HFFc6 (cell line): ENCODE measurements around the gene ARHGAP4. TPM values are rescaled to one million over a fixed set of nuclear protein-coding genes. Genes with fewer than 3 reads are reported as not detected.

ENCODE experiments used
- DNase-seq: peaks from one replicate; pipeline ENCODE4 v3.0.0-alpha.2; 2018
- H3K27ac Mint-ChIP-seq: 2 replicates; pipeline ENCODE4 v1.8.0; 2020; ENCODE audit warnings: mild to moderate bottlenecking, mixed read lengths
- H3K27me3 Mint-ChIP-seq: 2 replicates; pipeline ENCODE4 v1.8.0; 2021; ENCODE audit warnings: mild to moderate bottlenecking, moderate library complexity, mixed read lengths; ENCODE audit not compliant: insufficient read depth
- H3K36me3 Mint-ChIP-seq: 2 replicates; pipeline ENCODE4 v1.8.0; 2021; ENCODE audit warnings: low read depth, mixed read lengths
- H3K4me1 Mint-ChIP-seq: 2 replicates; pipeline ENCODE4 v1.8.0; 2020; ENCODE audit warnings: low read depth, mixed read lengths
- H3K4me3 Mint-ChIP-seq: 2 replicates; pipeline ENCODE4 v1.8.0; 2020; ENCODE audit warnings: mild to moderate bottlenecking, moderate library complexity, mixed read lengths
- H3K9me3 Mint-ChIP-seq: 2 replicates; pipeline ENCODE4 v1.8.0; 2020; ENCODE audit warnings: mild to moderate bottlenecking, mixed read lengths
- CTCF ChIP-seq: fragments of 200-600 bp; sonication (generic); IDR thresholded peaks from 2 replicates; pipeline ENCODE4 v1.5.0; 2021; ENCODE audit warnings: antibody characterized with exemption, mild to moderate bottlenecking
- total RNA-seq, 6 experiments: library from RNA; stranded (reverse); fragmentation: NEBNext Ultra II Directional; extraction: Animal tissue kit (Norgen Biotek cat#: 25700); gene quantifications; 2 replicates in 1 of 6; 3 replicates in 5 of 6; pipeline ENCODE4 v1.2.3, GENCODE V29; 2021

Gene ARHGAP4
- total RNA-seq, 6 experiments from 2014 or later: 0.18 to 0.63 (median 0.48) TPM

GRCh38 chrX:153966283-153966688, 40.2 kb upstream of the ARHGAP4 start:
- peaks cover 8% of the 10 kb centered on the region for H3K36me3 Mint-ChIP-seq
- no peaks in the 10 kb centered on the region for H3K9me3 Mint-ChIP-seq
- H3K27ac Mint-ChIP-seq: peak overlapping the region; percentile 67
- no peak for TF ChIP-seq CTCF
- H3K4me1 Mint-ChIP-seq: peaks cover 26% of the 10 kb centered on the region
- DNase-seq: no peak
- H3K4me3 Mint-ChIP-seq: peak overlapping the region; percentile 34
- H3K27me3 Mint-ChIP-seq: no peaks in the 10 kb centered on the region; the same call in 1 of the 2 replicates

GRCh38 chrX:153965406-153965805, 39.3 kb upstream of the ARHGAP4 start:
- TF ChIP-seq CTCF: no peak
- peaks cover 1% of the 10 kb centered on the region; the same call in 1 of the 2 replicates for H3K27me3 Mint-ChIP-seq
- H3K4me1 Mint-ChIP-seq: peaks cover 26% of the 10 kb centered on the region
- H3K4me3 Mint-ChIP-seq: no peak overlapping the region
- H3K27ac Mint-ChIP-seq: no peak overlapping the region
- H3K36me3 Mint-ChIP-seq: peaks cover 8% of the 10 kb centered on the region; the same call in 1 of the 2 replicates
- no peaks in the 10 kb centered on the region for H3K9me3 Mint-ChIP-seq
- DNase-seq: no peak

- Mint-ChIP-seq H3K9me3 (no peaks in the 10 kb centered on the region), H3K4me1 (peaks cover 26% of the 10 kb centered on the region), H3K27me3 (peaks cover 2% of the 10 kb centered on the region; the same call in 1 of the 2 replicates), H3K36me3 (peaks cover 5% of the 10 kb centered on the region; the same call in 1 of the 2 replicates), H3K4me3 (no peak overlapping the region), H3K27ac (no peak overlapping the region)
- no peak for DNase-seq
- TF ChIP-seq CTCF: no peak
Measured at GRCh38 chrX:153964105-153964504, 38.0 kb upstream of the ARHGAP4 start.

- Mint-ChIP-seq H3K27ac (no peak overlapping the region), H3K4me3 (no peak overlapping the region), H3K36me3 (peaks cover 5% of the 10 kb centered on the region; the same call in 1 of the 2 replicates), H3K4me1 (peaks cover 26% of the 10 kb centered on the region), H3K9me3 (no peaks in the 10 kb centered on the region), H3K27me3 (peaks cover 2% of the 10 kb centered on the region; the same call in 1 of the 2 replicates)
- no peak for DNase-seq
- TF ChIP-seq CTCF: no peak
Measured at GRCh38 chrX:153963546-153963945, 37.5 kb upstream of the ARHGAP4 start.

GRCh38 chrX:153961292-153961691, 35.2 kb upstream of the ARHGAP4 start:
- no peaks in the 10 kb centered on the region for H3K36me3 Mint-ChIP-seq
- H3K4me1 Mint-ChIP-seq: peaks cover 4% of the 10 kb centered on the region
- H3K27ac Mint-ChIP-seq: no peak overlapping the region
- no peak overlapping the region for H3K4me3 Mint-ChIP-seq
- 0 out of 2 replicates have a peak, but pooled peaks cover 4% of the 10 kb centered on the region for H3K27me3 Mint-ChIP-seq
- H3K9me3 Mint-ChIP-seq: no peaks in the 10 kb centered on the region
- DNase-seq: no peak
- TF ChIP-seq CTCF: no peak

GRCh38 chrX:153960786-153961185, 34.7 kb upstream of the ARHGAP4 start:
- H3K27me3 Mint-ChIP-seq: 0 out of 2 replicates have a peak, but pooled peaks cover 4% of the 10 kb centered on the region
- no peaks in the 10 kb centered on the region for H3K36me3 Mint-ChIP-seq
- TF ChIP-seq CTCF: no peak
- H3K27ac Mint-ChIP-seq: no peak overlapping the region
- DNase-seq: no peak
- H3K4me1 Mint-ChIP-seq: no peaks in the 10 kb centered on the region
- no peak overlapping the region for H3K4me3 Mint-ChIP-seq
- no peaks in the 10 kb centered on the region for H3K9me3 Mint-ChIP-seq
